Astrocyte (in vitro differentiated cells and primary cell): ENCODE measurements around the gene PEX19. TPM values are rescaled to one million over a fixed set of nuclear protein-coding genes. Genes with fewer than 3 reads are reported as not detected.

Experiments used
- DNase-seq: peaks from one replicate; pipeline ENCODE4 v3.0.0-alpha.2; 2010; ENCODE audit warnings: low read depth
- FAIRE-seq: peaks from 2 replicates; lab custom pipeline; 2011; peaks lifted over from hg19 to GRCh38; lab: Jason Lieb, UNC
- H2AFZ ChIP-seq: 2 replicates; pipeline ENCODE4 v1.6.0; 2012; ENCODE audit warnings: low read depth, low read length, inconsistent platforms
- H3K27ac ChIP-seq: 2 replicates; pipeline ENCODE4 v1.5.1; 2011; ENCODE audit warnings: low read depth, low read length, inconsistent platforms
- H3K27me3 ChIP-seq: 2 replicates; pipeline ENCODE4 v1.6.0; 2011; ENCODE audit warnings: low read length, inconsistent platforms; ENCODE audit not compliant: insufficient read depth
- H3K36me3 ChIP-seq: 2 replicates; pipeline ENCODE4 v1.5.1; 2011; ENCODE audit warnings: low read length, inconsistent platforms; ENCODE audit not compliant: insufficient read depth
- H3K4me1 ChIP-seq: 2 replicates; pipeline ENCODE4 v1.5.1; 2011; ENCODE audit warnings: low read length, inconsistent platforms; ENCODE audit not compliant: insufficient read depth
- H3K4me2 ChIP-seq: 2 replicates; pipeline ENCODE4 v1.6.0; 2012; ENCODE audit warnings: low read length, inconsistent platforms
- H3K4me3 ChIP-seq: 2 replicates; pipeline ENCODE4 v1.5.1; 2011; ENCODE audit warnings: low read depth, mild to moderate bottlenecking, low read length, inconsistent platforms; ENCODE audit not compliant: insufficient read depth
- H3K79me2 ChIP-seq: 2 replicates; pipeline ENCODE4 v1.6.0; 2012; ENCODE audit warnings: mild to moderate bottlenecking, low read length, inconsistent platforms; ENCODE audit not compliant: insufficient read depth
- H3K9ac ChIP-seq: 2 replicates; pipeline ENCODE4 v1.6.0; 2012; ENCODE audit warnings: mild to moderate bottlenecking, low read length, inconsistent platforms
- H3K9me3 ChIP-seq: 2 replicates; pipeline ENCODE4 v1.5.1; 2012; ENCODE audit warnings: low read depth, mild to moderate bottlenecking, low read length, inconsistent platforms; ENCODE audit not compliant: insufficient read depth
- H4K20me1 ChIP-seq: 2 replicates; pipeline ENCODE4 v1.6.0; 2012; ENCODE audit warnings: low read length, inconsistent platforms; ENCODE audit not compliant: insufficient read depth
- H3K27ac Mint-ChIP-seq: one replicate; pipeline ENCODE4 v1.8.0; 2021; ENCODE audit warnings: mild to moderate bottlenecking, mixed read lengths; ENCODE audit not compliant: unreplicated experiment
- H3K27me3 Mint-ChIP-seq: one replicate; pipeline ENCODE4 v1.8.0; 2021; ENCODE audit warnings: low read depth, mixed read lengths; ENCODE audit not compliant: unreplicated experiment
- H3K36me3 Mint-ChIP-seq: one replicate; pipeline ENCODE4 v1.8.0; 2021; ENCODE audit warnings: low read depth, mixed read lengths; ENCODE audit not compliant: unreplicated experiment
- H3K4me1 Mint-ChIP-seq: one replicate; pipeline ENCODE4 v1.8.0; 2021; ENCODE audit warnings: low read depth, mixed read lengths; ENCODE audit not compliant: unreplicated experiment
- H3K4me3 Mint-ChIP-seq: one replicate; pipeline ENCODE4 v1.8.0; 2021; ENCODE audit warnings: mild to moderate bottlenecking, moderate library complexity, mixed read lengths; ENCODE audit not compliant: unreplicated experiment
- H3K9me3 Mint-ChIP-seq: one replicate; pipeline ENCODE4 v1.8.0; 2021; ENCODE audit warnings: mild to moderate bottlenecking, mixed read lengths; ENCODE audit not compliant: unreplicated experiment
- EZH2 ChIP-seq: IDR thresholded peaks from 2 replicates; pipeline ENCODE4 v1.6.1; 2012; ENCODE audit warnings: mild to moderate bottlenecking, low read length, inconsistent platforms; ENCODE audit not compliant: insufficient read depth
- total RNA-seq: library from RNA; stranded (reverse); gene quantifications from 2 replicates; pipeline ENCODE4 v1.2.1, GENCODE V29; 2021
- TF ChIP-seq, protein P1 (sequence below): IDR thresholded peaks from 2 replicates; pipeline ENCODE4 v1.5.1; 2011; ENCODE audit warnings: low read depth, mild to moderate bottlenecking, inconsistent platforms, low read length, moderate library complexity; ENCODE audit not compliant: insufficient read depth

PEX19 gene
- total RNA-seq, 1 donor from 2014 or later: 64.2 TPM

DNA sequence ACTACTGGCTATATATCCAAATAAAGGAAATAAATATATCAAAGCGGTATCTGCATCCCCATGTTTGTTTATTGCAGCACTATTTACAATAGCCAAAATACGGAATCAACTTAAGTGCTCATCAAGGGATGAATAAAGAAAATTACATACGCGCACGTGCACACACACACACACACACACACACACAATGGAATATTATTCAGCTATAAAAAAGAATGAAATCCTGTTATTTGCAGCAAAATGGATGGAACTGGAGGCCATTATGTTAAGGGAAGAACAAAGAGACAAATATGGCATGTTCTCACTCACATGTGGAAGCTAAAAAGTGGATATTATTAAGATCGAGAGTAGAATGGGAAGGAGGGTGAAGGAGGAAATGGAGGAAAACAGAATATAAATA lies 37.9 kb upstream of the PEX19 start:
- Histone ChIP-seq H3K79me2 (peaks cover 91% of the 10 kb centered on the region), H2AFZ (no peak overlapping the region)
- H3K36me3 Mint-ChIP-seq: peaks cover 7% of the 10 kb centered on the region

DNA sequence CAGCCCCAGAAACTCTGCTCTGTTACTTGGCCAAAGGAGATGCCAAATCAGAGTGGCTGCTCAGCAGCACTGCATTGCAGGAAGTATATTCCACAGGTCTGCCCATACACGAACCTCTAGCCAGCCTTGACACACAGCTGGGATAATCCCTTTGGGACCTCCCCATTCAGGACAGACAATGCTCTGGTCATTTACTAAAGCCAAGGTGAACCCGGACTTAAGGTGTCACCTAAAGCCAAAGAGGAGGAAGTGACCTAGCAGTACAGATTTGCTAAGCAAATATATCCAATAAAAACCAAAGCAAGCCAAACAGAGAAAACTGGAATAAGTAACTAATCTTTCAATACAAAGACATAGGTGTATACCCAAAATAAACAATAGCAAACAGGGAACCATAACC lies 30.4 kb upstream of the PEX19 start:
- Histone ChIP-seq H3K27me3 (no peaks in the 10 kb centered on the region), H4K20me1 (peaks cover 84% of the 10 kb centered on the region), H3K4me2 (no peak overlapping the region), H3K4me3 (no peak overlapping the region), H3K79me2 (peaks cover 75% of the 10 kb centered on the region), H3K27ac (no peak overlapping the region), H2AFZ (no peak overlapping the region), H3K9me3 (no peaks in the 10 kb centered on the region), H3K36me3 (peaks cover 60% of the 10 kb centered on the region), H3K4me1 (no peaks in the 10 kb centered on the region), H3K9ac (no peak overlapping the region)
- Mint-ChIP-seq H3K4me3 (no peak overlapping the region), H3K36me3 (peaks cover 41% of the 10 kb centered on the region), H3K27ac (peak overlapping the region; percentile 49), H3K27me3 (no peaks in the 10 kb centered on the region), H3K4me1 (peaks cover 8% of the 10 kb centered on the region), H3K9me3 (no peaks in the 10 kb centered on the region)
- TF ChIP-seq EZH2: no peak
- TF ChIP-seq, protein P1, sequence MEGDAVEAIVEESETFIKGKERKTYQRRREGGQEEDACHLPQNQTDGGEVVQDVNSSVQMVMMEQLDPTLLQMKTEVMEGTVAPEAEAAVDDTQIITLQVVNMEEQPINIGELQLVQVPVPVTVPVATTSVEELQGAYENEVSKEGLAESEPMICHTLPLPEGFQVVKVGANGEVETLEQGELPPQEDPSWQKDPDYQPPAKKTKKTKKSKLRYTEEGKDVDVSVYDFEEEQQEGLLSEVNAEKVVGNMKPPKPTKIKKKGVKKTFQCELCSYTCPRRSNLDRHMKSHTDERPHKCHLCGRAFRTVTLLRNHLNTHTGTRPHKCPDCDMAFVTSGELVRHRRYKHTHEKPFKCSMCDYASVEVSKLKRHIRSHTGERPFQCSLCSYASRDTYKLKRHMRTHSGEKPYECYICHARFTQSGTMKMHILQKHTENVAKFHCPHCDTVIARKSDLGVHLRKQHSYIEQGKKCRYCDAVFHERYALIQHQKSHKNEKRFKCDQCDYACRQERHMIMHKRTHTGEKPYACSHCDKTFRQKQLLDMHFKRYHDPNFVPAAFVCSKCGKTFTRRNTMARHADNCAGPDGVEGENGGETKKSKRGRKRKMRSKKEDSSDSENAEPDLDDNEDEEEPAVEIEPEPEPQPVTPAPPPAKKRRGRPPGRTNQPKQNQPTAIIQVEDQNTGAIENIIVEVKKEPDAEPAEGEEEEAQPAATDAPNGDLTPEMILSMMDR: no peak
- FAIRE-seq (no peak), DNase-seq (no peak)

More for the DNA sequence above, 37.9 kb upstream of the PEX19 start:
- Mint-ChIP-seq H3K4me3 (no peak overlapping the region), H3K27ac (no peak overlapping the region), H3K4me1 (peaks cover 2% of the 10 kb centered on the region), H3K9me3 (no peaks in the 10 kb centered on the region), H3K27me3 (no peaks in the 10 kb centered on the region)
- FAIRE-seq: no peak
- Histone ChIP-seq H4K20me1 (peaks cover 87% of the 10 kb centered on the region), H3K27me3 (no peaks in the 10 kb centered on the region), H3K4me2 (no peak overlapping the region), H3K4me1 (no peaks in the 10 kb centered on the region), H3K4me3 (no peak overlapping the region), H3K9ac (no peak overlapping the region), H3K27ac (no peak overlapping the region), H3K36me3 (peaks cover 53% of the 10 kb centered on the region), H3K9me3 (no peaks in the 10 kb centered on the region)
- DNase-seq: no peak
- TF ChIP-seq, protein P1: no peak

DNA sequence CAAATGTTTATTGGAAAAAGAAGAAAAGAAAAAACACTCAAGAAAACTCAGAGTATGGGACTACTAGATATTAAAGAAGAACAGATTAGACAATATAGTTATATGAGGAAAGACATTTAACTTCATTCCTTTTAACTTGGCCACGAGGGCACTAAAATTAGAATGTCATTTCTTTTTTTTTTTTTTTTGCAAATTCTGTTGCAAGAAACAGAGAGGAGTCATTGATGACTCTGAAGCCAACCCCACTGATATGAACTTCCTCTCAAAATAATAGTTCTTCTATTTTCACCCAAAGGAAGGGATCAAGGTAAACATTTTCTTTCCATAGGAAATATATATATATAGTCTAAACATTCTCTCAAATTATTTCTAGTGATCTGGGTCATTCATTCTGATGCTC lies 24.6 kb upstream of the PEX19 start:
- Histone ChIP-seq H4K20me1 (peaks cover 81% of the 10 kb centered on the region), H3K4me1 (no peaks in the 10 kb centered on the region), H3K36me3 (peaks cover 91% of the 10 kb centered on the region), H3K27ac (no peak overlapping the region), H3K4me2 (no peak overlapping the region), H2AFZ (no peak overlapping the region), H3K9ac (no peak overlapping the region), H3K79me2 (peaks cover 56% of the 10 kb centered on the region), H3K9me3 (no peaks in the 10 kb centered on the region), H3K4me3 (no peak overlapping the region), H3K27me3 (no peaks in the 10 kb centered on the region)
- H3K4me3 Mint-ChIP-seq: no peak overlapping the region
- peak overlapping the region; percentile 50 for H3K27ac Mint-ChIP-seq
- no peaks in the 10 kb centered on the region for H3K27me3 Mint-ChIP-seq
- TF ChIP-seq EZH2: no peak
- TF ChIP-seq, protein P1: no peak
- DNase-seq (no peak), FAIRE-seq (no peak)
- H3K9me3 Mint-ChIP-seq: no peaks in the 10 kb centered on the region
- peaks cover 44% of the 10 kb centered on the region for H3K36me3 Mint-ChIP-seq
- H3K4me1 Mint-ChIP-seq: peaks cover 8% of the 10 kb centered on the region
